Activated CD8-positive, alpha-beta memory T cell treated with anti-CD3 and anti-CD28 coated beads, Interleukin-2, amount 50 U/mL, for 1 hour (primary cell): ENCODE results near the gene MAPK8IP1.

Experiments
- DNase-seq: peaks from one replicate; pipeline ENCODE4 v3.0.0-alpha.2; 2020; ENCODE audit errors: extremely low read depth

MAPK8IP1 gene

DNA sequence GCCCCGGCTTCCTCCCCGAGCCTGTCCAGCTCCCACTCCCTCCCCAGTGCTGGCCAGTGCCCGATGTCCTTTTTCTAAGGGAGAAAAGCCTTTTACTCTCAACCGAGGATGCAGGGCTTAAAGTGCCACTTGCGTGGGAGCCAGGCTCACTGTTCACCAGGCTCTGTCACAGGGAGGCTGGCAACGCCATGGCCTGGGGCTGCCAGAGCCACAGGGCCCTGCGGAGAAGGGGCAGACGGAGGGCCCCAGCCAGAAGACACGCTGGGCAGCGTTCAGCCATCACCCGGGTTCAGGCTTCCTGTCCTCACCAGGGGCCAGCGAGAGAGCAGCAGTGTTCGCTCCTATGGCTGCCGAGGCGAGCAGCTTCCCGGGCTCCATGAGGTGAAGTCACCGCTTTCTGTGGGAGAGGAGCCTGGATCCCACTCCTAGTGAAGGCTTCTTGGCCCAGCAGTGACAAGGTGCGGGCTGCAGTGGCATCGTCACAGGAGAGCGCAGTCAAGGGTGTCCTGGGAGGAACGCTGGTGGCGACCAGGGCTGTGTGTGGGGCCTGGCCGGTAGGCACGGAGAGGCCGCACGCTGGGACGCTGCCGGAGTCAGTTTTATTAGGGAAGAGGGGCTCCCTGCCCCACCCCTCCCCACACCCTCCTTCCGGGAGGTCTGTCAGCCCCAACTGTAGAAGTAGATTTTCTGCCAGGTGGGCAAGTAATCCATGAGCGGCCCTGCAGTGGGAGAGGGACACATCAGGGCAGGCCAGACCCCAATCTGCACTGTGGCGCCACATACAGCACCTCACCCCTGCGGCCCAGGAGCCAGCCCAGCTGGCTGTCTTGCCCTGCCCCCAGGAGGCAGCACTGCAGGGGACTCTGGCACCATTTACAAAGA is 24.4 kb downstream of the MAPK8IP1 start:
- DNase-seq, result no peak

- DNase-seq, result no peak
Observed at GRCh38 chr11:45910623-45911022, 25.2 kb downstream of the MAPK8IP1 start.

DNA sequence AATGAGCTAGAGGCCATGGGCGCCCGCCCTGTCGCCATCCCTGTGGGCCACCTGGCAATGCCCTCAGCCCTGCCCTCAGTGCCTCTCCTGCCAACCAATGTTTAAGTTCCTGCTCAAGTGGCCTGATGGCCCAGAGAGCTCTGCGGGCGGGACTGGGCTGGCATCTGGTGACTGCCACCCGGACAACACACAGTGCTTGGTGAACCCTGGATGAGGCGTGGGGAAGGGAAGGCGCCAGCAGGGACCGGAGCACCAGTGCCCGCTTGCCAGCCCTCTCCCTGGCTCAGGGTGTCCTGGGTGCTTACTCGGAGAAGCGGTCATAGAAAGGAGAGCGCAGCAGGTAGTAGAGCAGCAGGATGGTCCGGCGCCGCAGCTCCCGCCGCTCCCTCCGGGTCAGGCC is 28.1 kb downstream of the MAPK8IP1 start:
- DNase-seq, result no peak

GRCh38 chr11:45913942-45914635 is 28.6 kb downstream of the MAPK8IP1 start:
- no peak for DNase-seq

GRCh38 chr11:45915446-45915845 is 30.0 kb downstream of the MAPK8IP1 start:
- DNase-seq, result no peak

- DNase-seq, result no peak
Observed at GRCh38 chr11:45917286-45917622, 31.8 kb downstream of the MAPK8IP1 start.

DNA sequence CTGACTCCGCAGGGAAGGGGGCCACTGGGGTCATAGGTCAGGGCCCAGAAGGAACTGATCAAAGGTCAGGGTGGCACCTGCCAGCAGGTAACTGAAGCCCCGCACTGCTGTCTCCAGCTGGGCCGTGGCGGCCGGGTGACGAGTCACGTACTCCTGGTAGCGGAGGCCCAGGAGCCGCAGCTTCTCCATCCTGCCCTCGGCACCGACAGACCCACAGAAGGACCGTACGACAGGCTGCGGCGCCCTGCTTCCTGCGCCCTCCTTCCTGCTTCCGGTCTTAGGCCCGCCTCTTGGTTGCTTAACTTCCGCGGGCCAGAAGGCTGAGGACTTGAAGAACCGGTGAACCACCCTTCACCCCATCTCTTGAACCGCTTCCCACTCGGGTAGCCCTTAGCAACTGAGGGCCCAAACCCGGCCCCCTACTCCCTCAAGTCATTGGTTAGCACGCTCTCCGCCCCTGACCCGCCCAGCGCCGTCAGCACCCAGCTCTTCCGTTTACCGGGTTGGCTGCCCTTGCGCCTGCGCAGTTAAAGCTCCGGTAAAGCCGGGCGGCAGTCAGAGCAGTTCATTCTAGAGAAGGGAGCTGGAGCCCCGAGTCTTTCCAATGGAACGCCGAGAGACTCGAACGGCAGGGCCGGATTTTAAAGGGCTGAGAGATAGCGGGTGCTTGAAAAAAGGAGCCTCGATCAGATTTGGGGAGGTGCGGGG is 32.3 kb downstream of the MAPK8IP1 start, which contains the start of gene PEX16:
TSS of gene PEX16 (minus strand) at position 255 of the 708 bp plus-strand sequence. CDS start at position 189, 66 bp downstream.
- peak; percentile 87 for DNase-seq

- DNase-seq, result no peak
Observed at GRCh38 chr11:45918331-45918941, 33.0 kb downstream of the MAPK8IP1 start.

GRCh38 chr11:45918962-45919675 is 33.7 kb downstream of the MAPK8IP1 start:
- no peak for DNase-seq

GRCh38 chr11:45919806-45920530 is 34.5 kb downstream of the MAPK8IP1 start:
- no peak for DNase-seq

GRCh38 chr11:45920531-45921477 is 35.4 kb downstream of the MAPK8IP1 start:
- DNase-seq, result no peak

DNA sequence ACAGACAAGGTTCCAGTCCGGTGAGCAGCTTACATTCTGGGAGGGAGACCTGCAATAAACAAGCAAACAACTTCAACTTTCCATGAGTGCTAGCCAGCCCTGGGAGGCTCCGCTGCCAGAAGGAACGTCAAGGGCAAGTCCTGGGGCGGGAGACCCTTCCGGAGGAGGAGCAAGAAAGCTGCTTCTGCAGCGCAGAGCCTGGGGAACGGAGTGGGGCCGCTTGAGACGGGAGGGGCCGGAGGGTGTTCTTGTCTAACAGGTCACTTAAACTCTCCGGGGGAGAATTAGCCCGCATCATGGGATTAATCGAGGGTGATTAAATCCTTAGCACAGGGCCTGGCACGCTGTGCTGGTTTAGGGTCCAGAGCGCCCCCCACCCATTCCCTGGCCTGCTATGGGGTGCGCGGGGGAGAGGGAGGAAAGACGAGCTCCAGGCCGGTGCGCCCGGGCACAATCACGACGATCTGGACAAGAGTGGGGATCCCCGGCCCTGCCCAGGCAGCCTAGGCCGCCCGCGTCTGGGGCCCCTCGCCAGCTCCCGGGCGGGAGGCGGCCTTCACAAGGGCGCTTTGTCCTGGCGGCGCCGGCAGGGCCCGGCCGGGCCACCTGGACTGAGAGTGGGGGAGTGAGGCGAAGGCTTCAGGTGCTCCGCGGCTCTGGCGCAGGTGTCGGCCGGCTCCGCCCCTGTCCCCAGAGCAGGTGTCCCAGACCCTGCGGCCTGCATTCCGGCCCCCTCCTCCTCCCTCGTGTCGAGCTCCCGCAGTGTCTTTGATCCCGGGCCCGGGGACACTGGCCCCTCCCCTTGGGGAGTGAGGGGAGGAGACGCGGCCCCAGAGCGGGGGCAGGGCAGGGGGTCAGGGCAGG is 36.3 kb downstream of the MAPK8IP1 start:
- no peak for DNase-seq

GRCh38 chr11:45922425-45923082 is 37.1 kb downstream of the MAPK8IP1 start, which contains the start of gene LARGE2:
LARGE2 (plus strand) TSS chr11:45922656; CDS start chr11:45922883, 227 bp downstream.
- DNase-seq, result no peak

GRCh38 chr11:45924036-45924915 is 38.8 kb downstream of the MAPK8IP1 start:
- no peak for DNase-seq

DNA sequence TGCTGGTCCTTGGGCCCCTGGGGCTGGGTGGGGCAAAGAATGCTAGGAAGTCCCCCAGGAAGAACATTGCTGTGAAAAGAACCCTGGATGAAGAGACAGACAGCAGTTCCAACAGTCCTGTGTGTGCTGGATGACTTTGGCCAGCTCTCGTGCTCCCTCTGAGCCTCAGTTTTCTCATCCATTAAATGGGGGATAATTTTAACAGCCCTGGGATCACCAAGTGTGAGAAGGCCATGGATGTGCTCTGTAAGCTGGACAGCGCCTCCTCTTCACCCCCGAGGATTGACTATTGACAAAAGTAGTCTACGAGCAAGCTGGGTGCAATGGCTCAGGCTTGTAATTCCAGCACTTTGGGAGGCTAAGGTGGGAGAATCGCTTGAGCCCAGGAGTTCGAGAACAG is 39.5 kb downstream of the MAPK8IP1 start:
- no peak for DNase-seq

GRCh38 chr11:45925550-45925949 is 40.1 kb downstream of the MAPK8IP1 start:
- DNase-seq, result no peak

GRCh38 chr11:45926001-45926401 is 40.5 kb downstream of the MAPK8IP1 start:
- no peak for DNase-seq
